ENCODE measurements around the gene PTPN1.

Gene PTPN1

DNA sequence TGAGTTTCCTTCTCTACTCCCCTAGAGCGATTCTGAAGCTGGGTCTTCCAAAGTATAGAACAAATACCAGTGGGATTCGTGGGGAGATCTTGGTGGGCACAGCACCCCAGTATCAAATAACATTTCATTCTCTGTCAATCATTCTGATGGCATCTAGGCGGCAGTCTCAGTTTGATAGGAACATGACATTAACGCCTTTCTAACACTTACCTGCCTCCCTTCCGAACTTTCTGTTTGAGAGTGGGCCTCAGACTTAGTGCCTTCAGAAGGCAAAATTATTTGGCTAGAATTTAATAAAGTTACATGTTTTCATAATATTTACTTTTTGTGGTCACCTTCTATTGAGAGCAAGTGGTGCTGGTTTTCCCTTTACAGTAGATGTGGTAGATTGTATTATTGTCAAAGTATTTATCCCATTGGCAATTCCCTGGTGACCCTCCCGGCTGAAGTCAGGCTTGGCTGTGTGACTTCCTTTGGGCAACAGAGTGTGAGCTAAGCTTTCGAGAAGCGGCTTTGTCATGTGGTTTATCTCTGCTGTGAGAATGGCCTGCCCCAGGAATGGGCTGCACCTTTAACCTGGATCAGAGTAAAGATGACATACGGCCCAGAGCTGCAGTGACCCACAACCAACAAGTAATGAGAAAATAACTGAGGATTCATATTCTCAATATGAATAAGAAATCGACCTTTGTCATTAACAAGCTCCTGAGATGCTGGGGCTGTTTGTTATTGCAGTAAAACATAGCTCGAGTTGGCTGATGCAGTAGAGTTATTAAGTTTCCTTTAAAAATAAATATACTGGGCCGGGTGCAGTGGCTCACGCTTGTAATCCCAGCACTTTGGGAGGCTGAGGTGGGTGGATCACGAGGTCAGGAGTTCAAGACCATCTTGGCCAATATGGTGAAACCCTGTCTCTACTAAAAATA, 45.2 kb upstream of the PTPN1 start:
- TF ChIP-seq POLR2AphosphoS5 (IDR thresholded peaks at IDR 0.05; ENCODE audit: low read depth, low read length) (no peak), SIN3A (IDR thresholded peaks at IDR 0.05; ENCODE audit: borderline replicate concordance, insufficient read depth, low read length) (no peak), TAF1 (IDR thresholded peaks at IDR 0.05; ENCODE audit: borderline replicate concordance, insufficient read depth, low read length) (no peak)

DNA sequence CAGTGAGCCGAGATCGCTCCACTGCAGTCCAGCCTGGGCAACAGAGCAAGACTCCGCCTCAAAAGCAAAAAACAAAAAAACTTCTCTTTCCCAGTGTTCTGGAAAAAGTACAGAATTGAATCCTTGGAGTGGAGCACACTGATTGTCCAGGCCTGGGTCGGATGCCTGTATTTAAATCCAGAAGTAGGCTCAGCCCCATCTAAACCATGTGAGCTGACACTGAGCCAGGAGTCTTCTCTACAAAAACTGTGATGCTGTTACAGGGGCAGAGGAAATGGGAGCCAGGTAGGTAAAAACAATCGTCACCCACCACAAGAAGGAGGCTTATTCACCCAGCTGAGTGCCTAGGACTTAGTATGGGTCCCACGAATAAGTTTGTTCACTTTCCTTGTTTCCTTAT, 43.0 kb upstream of the PTPN1 start:
- TF ChIP-seq POLR2AphosphoS5 (IDR thresholded peaks at IDR 0.05; ENCODE audit: low read depth, low read length) = no peak
- TF ChIP-seq SIN3A (IDR thresholded peaks at IDR 0.05; ENCODE audit: borderline replicate concordance, insufficient read depth, low read length) = no peak

DNA sequence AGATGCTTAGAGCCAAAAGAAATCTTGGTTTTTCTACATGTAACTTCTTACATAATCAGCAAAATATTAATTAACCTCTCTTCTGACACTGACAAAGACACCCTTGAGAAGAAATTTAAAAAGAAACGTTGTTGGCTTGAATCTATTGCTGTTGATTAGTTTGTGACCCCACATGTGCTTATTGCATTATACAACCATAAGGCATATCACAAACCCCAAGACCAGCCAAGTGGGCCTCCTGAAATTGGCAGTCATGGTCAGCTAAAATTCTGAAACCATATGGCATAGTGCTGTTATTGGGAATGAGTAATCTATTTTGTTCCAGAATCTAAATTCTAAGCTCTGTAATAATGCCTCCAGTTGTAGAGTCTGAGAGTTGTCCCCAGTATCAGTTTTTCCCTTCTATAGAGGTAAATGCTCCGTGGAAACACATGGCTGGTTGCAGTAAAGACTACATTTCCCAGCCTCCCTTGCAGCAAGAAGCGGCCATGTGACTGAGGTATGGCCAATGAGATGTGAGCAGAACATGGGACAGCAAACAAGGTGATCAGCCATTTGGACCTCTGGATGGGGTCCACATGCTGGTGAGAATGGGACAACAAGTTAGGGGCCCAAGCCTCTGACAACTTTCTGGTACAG, 42.3 kb upstream of the PTPN1 start:
- TF ChIP-seq FOXP2 (optimal IDR thresholded peaks at IDR 0.05; ENCODE audit: borderline replicate concordance, extremely low read depth, extremely low read length, insufficient read depth) (no peak), SIN3A (IDR thresholded peaks at IDR 0.05; ENCODE audit: borderline replicate concordance, insufficient read depth, low read length) (no peak), TAF1 (IDR thresholded peaks at IDR 0.05; ENCODE audit: borderline replicate concordance, insufficient read depth, low read length) (no peak), POLR2AphosphoS5 (IDR thresholded peaks at IDR 0.05; ENCODE audit: low read depth, low read length) (no peak)
- TF ChIP-seq, protein P1, sequence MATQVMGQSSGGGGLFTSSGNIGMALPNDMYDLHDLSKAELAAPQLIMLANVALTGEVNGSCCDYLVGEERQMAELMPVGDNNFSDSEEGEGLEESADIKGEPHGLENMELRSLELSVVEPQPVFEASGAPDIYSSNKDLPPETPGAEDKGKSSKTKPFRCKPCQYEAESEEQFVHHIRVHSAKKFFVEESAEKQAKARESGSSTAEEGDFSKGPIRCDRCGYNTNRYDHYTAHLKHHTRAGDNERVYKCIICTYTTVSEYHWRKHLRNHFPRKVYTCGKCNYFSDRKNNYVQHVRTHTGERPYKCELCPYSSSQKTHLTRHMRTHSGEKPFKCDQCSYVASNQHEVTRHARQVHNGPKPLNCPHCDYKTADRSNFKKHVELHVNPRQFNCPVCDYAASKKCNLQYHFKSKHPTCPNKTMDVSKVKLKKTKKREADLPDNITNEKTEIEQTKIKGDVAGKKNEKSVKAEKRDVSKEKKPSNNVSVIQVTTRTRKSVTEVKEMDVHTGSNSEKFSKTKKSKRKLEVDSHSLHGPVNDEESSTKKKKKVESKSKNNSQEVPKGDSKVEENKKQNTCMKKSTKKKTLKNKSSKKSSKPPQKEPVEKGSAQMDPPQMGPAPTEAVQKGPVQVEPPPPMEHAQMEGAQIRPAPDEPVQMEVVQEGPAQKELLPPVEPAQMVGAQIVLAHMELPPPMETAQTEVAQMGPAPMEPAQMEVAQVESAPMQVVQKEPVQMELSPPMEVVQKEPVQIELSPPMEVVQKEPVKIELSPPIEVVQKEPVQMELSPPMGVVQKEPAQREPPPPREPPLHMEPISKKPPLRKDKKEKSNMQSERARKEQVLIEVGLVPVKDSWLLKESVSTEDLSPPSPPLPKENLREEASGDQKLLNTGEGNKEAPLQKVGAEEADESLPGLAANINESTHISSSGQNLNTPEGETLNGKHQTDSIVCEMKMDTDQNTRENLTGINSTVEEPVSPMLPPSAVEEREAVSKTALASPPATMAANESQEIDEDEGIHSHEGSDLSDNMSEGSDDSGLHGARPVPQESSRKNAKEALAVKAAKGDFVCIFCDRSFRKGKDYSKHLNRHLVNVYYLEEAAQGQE (IDR thresholded peaks at IDR 0.05; ENCODE audit: insufficient read depth in 1 of 2, low read depth in 2 of 2, low read length in 2 of 2) = no peak

DNA sequence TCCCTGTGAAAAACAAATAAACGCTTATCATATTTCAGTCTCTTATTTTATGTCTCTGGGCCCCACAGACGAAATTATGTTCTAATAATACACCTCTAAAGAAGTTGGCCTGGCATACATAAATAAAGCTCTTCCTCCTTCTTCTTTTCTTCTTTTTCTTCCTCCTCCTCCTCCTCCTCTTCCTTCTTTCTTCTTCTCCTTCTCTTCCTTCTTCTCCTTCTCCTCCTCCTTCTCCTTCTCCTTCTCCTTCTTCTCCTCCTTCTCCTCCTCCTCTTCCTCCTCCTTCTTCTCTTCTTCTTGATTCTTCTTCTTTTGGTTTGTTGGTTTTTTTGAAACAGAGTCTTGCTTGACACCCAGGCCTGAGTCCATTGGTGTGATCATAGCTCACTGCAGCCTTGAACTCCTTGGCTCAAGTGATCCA, 41.8 kb upstream of the PTPN1 start:
- no peak for TF ChIP-seq SIN3A (IDR thresholded peaks at IDR 0.05; ENCODE audit: borderline replicate concordance, insufficient read depth, low read length)
- TF ChIP-seq TAF1 (IDR thresholded peaks at IDR 0.05; ENCODE audit: borderline replicate concordance, insufficient read depth, low read length) = no peak
- no peak for TF ChIP-seq FOXP2 (optimal IDR thresholded peaks at IDR 0.05; ENCODE audit: borderline replicate concordance, extremely low read depth, extremely low read length, insufficient read depth)
- TF ChIP-seq, protein P1 (IDR thresholded peaks at IDR 0.05; ENCODE audit: insufficient read depth in 1 of 2, low read depth in 2 of 2, low read length in 2 of 2) = no peak
- no peak for TF ChIP-seq POLR2AphosphoS5 (IDR thresholded peaks at IDR 0.05; ENCODE audit: low read depth, low read length)

DNA sequence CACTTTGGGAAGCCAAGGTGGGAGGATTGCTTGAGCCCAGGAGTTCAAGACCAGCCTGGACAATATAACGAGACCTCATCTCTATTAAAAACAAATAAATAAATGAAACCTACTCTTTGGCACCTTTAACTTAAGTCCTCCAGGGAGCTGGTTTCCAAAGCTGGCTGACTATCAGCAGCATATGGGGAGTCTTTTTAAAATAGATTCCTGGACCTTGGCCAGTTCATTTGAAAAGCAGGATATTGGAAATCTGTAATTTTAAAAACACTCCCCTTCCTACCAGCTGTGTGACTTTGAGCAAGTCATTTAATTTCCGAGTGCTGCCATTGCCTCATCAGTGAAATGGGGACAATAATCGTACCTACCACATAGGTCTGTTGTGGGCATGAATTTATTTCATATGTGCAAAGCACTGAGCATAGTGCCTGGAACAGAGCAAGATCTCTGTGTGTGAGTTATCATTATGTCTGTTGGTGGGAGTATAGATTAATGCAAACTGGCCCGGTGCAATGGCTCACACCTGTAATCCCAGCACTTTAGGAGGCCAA, 40.9 kb upstream of the PTPN1 start:
- TF ChIP-seq, protein P1 (IDR thresholded peaks at IDR 0.05; ENCODE audit: insufficient read depth in 1 of 2, low read depth in 2 of 2, low read length in 2 of 2) = no peak
- no peak for TF ChIP-seq SIN3A (IDR thresholded peaks at IDR 0.05; ENCODE audit: borderline replicate concordance, insufficient read depth, low read length)
- no peak for TF ChIP-seq FOXP2 (optimal IDR thresholded peaks at IDR 0.05; ENCODE audit: borderline replicate concordance, extremely low read depth, extremely low read length, insufficient read depth)
- no peak for TF ChIP-seq POLR2AphosphoS5 (IDR thresholded peaks at IDR 0.05; ENCODE audit: low read depth, low read length)
- no peak for TF ChIP-seq TAF1 (IDR thresholded peaks at IDR 0.05; ENCODE audit: borderline replicate concordance, insufficient read depth, low read length)
